GM23338 (cell line): ENCODE data around the gene RAD1.

ENCODE experiments used
- CREB1 ChIP-seq: fragments of 250-450 bp; sonication (Bioruptor Pico); IDR thresholded peaks from 2 replicates; pipeline ENCODE4 v1.5.0; 2020; ENCODE audit warnings: low read depth, mild to moderate bottlenecking, moderate library complexity
- CTCF ChIP-seq, 2 experiments: fragments of 200-600 bp in 1 of 2; sonication (generic) in 1 of 2; conservative IDR thresholded peaks; 2 replicates each; pipeline versions ENCODE4 v1.5.1 to v1.6.1; 2016 to 2017; ENCODE audit warnings: antibody characterized with exemption in 2 of 2, low read depth in 2 of 2, mild to moderate bottlenecking in 2 of 2, moderate library complexity in 1 of 2
- ETS1 ChIP-seq: IDR thresholded peaks from 2 replicates; pipeline ENCODE4 v1.6.1; 2016; ENCODE audit warnings: antibody characterized with exemption
- EZH2 ChIP-seq: fragments of 200-600 bp; sonication (generic); IDR thresholded peaks from one replicate; pipeline ENCODE4 v1.8.0; 2017; ENCODE audit warnings: antibody characterized with exemption, mild to moderate bottlenecking, low read depth; ENCODE audit not compliant: unreplicated experiment
- EZH2phosphoT487 ChIP-seq: fragments of 200-600 bp; sonication (generic); IDR thresholded peaks from one replicate; pipeline ENCODE4 v1.8.1; 2018; ENCODE audit warnings: antibody characterized with exemption; ENCODE audit not compliant: unreplicated experiment
- JUNB ChIP-seq: IDR thresholded peaks from one replicate; pipeline ENCODE4 v1.6.1; 2016; ENCODE audit warnings: antibody characterized with exemption; ENCODE audit not compliant: unreplicated experiment
- POLR2AphosphoS5 ChIP-seq: IDR thresholded peaks from 2 replicates; pipeline ENCODE4 v1.6.1; 2016; ENCODE audit warnings: antibody characterized with exemption, low read depth
- REST ChIP-seq: IDR thresholded peaks from one replicate; pipeline ENCODE4 v1.6.1; 2018; ENCODE audit warnings: antibody characterized with exemption; ENCODE audit not compliant: unreplicated experiment
- STAT1 ChIP-seq: IDR thresholded peaks from one replicate; pipeline ENCODE4 v1.6.1; 2016; ENCODE audit warnings: antibody characterized with exemption; ENCODE audit not compliant: unreplicated experiment

- TF ChIP-seq EZH2 (no peak), CTCF (conservative IDR thresholded peaks at IDR 0.05; ENCODE audit: low read depth in 2 of 2) (no peak), POLR2AphosphoS5 (no peak), JUNB (no peak), EZH2phosphoT487 (no peak), CREB1 (no peak), REST (no peak), ETS1 (no peak), STAT1 (no peak)
Observed at GRCh38 chr5:34959323-34959722, 44.0 kb upstream of the RAD1 start.
